Measurements from ENCODE around the gene HOXD11.
A peak's percentile ranks its signal among the peaks of the same experiment; 100 is the strongest.

HOXD11 gene

DNA sequence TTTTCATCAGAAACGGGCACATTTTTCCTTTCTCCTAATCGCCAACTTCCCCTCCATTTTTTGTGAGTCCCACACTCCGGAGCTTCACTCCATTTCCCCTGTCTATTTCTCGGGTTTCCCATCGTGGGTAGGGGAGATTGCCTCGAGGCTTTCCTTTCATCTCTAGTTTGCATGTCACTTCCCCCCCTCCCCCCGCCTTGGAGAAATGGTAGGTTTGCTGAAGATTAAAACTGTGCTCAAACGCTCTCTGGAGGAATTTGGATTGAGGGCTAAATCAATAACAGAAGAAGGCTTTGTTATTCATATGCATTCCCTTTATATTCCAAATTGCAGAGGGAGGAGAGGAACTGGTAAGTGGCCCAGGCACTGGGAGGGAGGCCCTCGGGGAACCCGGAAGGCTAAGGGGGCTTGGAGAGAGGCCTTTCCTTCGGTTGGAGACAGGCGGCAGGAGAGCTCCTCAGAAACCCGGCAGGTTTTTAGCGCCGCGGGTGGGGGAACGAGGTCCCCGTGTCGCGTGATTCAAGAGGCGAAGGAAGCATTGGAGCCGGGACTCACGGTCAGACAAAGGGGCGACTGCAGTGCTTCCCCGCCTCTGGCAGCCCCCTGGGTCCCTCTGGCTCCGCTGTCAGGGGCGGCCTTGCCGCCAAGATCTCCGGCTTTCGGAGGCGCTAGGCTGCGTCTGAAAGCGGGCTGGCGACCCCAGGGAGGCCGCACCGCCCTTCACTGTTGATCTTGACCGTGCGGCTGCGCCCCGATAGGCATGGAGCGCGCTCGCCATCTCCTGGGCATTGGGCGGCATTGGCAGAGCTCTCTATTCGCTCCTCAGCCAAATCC, 9.9 kb upstream of the HOXD11 start:
- Histone ChIP-seq H2AFZ (ENCODE audit: low read depth, low read length) (peak overlapping the region; percentile 98), H3K27me3 (ENCODE audit: low read depth, low read length) (no peaks in the 10 kb centered on the region), H3K4me2 (ENCODE audit: low read length) (peak overlapping the region; percentile 99), H3K4me1 (ENCODE audit: low read length) (peaks cover 7% of the 10 kb centered on the region), H4K20me1 (ENCODE audit: insufficient read depth, low read length) (no peaks in the 10 kb centered on the region), H3K9ac (ENCODE audit: low read length) (peak overlapping the region; percentile 77), H3K27ac (ENCODE audit: low read length) (peak overlapping the region; percentile 51), H3K4me3 (ENCODE audit: low read length) (peak overlapping the region; percentile 81), H3K36me3 (replicated peaks; ENCODE audit: low read depth, low read length) (no peaks in the 10 kb centered on the region), H3K9me3 (ENCODE audit: insufficient read depth, low read length) (no peaks in the 10 kb centered on the region), H3K79me2 (ENCODE audit: low read length) (no peaks in the 10 kb centered on the region)
- TF ChIP-seq EZH2phosphoT487 (IDR thresholded peaks at IDR 0.05; ENCODE audit: low read depth), result no peak
- TF ChIP-seq CTCF (IDR thresholded peaks at IDR 0.05; ENCODE audit: low read depth, low read length), result peak; percentile 78

GRCh38 chr2:176097820-176098365, 9.2 kb upstream of the HOXD11 start:
- peak overlapping the region; percentile 77 for H3K9ac ChIP-seq (ENCODE audit: low read length)
- H3K36me3 ChIP-seq (replicated peaks; ENCODE audit: low read depth, low read length), result no peaks in the 10 kb centered on the region
- H3K4me2 ChIP-seq (ENCODE audit: low read length), result peak overlapping the region; percentile 99
- H4K20me1 ChIP-seq (ENCODE audit: insufficient read depth, low read length), result no peaks in the 10 kb centered on the region
- H3K27me3 ChIP-seq (ENCODE audit: low read depth, low read length), result no peaks in the 10 kb centered on the region
- H3K4me3 ChIP-seq (ENCODE audit: low read length), result peak overlapping the region; percentile 81
- H3K27ac ChIP-seq (ENCODE audit: low read length), result no peak overlapping the region
- no peaks in the 10 kb centered on the region for H3K79me2 ChIP-seq (ENCODE audit: low read length)
- no peak for TF ChIP-seq EZH2phosphoT487 (IDR thresholded peaks at IDR 0.05; ENCODE audit: low read depth)
- no peak for TF ChIP-seq CTCF (IDR thresholded peaks at IDR 0.05; ENCODE audit: low read depth, low read length)
- H3K9me3 ChIP-seq (ENCODE audit: insufficient read depth, low read length), result no peaks in the 10 kb centered on the region
- peaks cover 7% of the 10 kb centered on the region for H3K4me1 ChIP-seq (ENCODE audit: low read length)
- peak overlapping the region; percentile 98 for H2AFZ ChIP-seq (ENCODE audit: low read depth, low read length)

DNA sequence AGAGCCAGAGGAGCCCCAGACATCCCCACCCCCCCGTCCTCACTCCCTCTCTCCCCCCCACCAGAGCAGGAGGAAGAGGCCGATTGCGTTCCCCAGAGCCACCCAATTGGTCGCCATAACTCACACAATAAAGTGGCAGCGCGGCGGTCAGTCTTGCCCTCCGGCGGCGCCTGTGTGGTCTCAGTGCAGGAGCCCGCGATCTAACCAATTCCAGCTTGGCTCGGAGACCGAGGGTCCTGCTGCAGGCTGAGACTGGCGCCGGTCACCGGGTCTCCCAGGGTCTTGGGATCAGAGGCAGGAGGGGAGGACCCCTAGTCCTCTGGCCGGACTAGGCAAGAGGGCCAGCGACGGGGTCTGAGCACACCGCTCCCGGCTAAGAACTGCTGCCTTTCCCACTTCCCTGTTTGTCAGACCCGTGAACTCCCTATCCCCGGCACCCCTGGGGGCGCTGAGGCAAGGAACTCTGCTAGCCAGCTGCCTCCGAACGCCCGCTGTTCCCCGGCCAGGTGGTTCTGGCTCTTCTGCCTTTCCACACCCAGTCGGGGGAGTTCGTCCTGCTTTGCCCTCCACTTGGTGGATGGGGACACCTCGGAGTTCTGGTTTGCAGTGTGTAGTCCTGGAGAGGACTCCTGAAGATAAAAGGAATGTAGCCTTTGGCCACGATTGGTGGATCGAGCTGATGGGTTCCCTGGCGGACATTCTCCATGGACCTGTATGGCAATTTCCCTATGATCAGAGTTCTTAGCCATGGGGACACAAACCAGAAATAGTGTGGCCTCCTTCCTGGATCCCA, 8.5 kb upstream of the HOXD11 start:
- Histone ChIP-seq H3K4me1 (ENCODE audit: low read length) (peaks cover 7% of the 10 kb centered on the region), H3K79me2 (ENCODE audit: low read length) (no peaks in the 10 kb centered on the region), H3K36me3 (replicated peaks; ENCODE audit: low read depth, low read length) (no peaks in the 10 kb centered on the region), H3K4me2 (ENCODE audit: low read length) (peak overlapping the region; percentile 99), H3K27ac (ENCODE audit: low read length) (no peak overlapping the region), H2AFZ (ENCODE audit: low read depth, low read length) (no peak overlapping the region; the same call in 1 of the 2 replicates), H4K20me1 (ENCODE audit: insufficient read depth, low read length) (no peaks in the 10 kb centered on the region), H3K9ac (ENCODE audit: low read length) (no peak overlapping the region), H3K9me3 (ENCODE audit: insufficient read depth, low read length) (no peaks in the 10 kb centered on the region), H3K4me3 (ENCODE audit: low read length) (peak overlapping the region; percentile 81), H3K27me3 (ENCODE audit: low read depth, low read length) (no peaks in the 10 kb centered on the region)
- TF ChIP-seq CTCF (IDR thresholded peaks at IDR 0.05; ENCODE audit: low read depth, low read length) (no peak), EZH2phosphoT487 (IDR thresholded peaks at IDR 0.05; ENCODE audit: low read depth) (no peak)
